Measurements from ENCODE around the gene SLC45A1. TPM values are rescaled to one million over a fixed set of nuclear protein-coding genes. Genes with fewer than 3 reads are reported as not detected.

The SLC45A1 gene
- total and polyA plus RNA-seq, 2 experiments from 2014 or later, result 0.34 to 0.42 TPM

DNA sequence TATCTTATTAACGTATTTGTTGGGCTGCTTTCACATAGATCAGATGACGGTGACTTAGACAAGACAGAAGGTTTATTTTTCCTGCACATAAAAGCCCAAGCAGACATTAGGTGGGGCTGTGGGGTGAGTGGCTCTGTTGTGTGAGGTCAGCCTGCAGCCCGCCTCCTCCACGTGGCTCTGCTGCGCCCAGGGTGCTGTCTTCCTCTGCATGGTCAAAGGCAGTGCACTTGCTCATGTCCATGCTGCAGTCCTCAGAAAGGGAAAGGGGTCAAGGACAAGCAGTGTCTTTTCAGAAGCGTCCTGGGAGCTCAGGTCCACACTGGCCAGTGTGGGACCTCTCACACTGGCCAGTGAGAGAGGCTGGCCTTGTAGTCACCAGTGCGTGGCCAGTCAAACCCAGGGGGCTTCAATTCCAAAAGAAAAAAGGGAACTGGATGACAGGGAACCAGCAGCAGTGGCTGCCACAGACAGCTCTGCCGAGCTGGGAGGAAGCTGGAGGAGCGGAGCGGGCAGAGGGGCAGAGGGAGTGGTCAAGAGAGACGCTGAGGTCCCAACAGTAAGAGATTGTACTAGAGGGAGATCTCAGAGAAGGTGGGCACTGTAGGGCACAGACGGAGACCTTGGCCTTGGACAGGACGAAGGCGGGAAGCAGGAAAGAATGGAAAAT, 35.9 kb upstream of the SLC45A1 start:
- TF ChIP-seq, protein P1, sequence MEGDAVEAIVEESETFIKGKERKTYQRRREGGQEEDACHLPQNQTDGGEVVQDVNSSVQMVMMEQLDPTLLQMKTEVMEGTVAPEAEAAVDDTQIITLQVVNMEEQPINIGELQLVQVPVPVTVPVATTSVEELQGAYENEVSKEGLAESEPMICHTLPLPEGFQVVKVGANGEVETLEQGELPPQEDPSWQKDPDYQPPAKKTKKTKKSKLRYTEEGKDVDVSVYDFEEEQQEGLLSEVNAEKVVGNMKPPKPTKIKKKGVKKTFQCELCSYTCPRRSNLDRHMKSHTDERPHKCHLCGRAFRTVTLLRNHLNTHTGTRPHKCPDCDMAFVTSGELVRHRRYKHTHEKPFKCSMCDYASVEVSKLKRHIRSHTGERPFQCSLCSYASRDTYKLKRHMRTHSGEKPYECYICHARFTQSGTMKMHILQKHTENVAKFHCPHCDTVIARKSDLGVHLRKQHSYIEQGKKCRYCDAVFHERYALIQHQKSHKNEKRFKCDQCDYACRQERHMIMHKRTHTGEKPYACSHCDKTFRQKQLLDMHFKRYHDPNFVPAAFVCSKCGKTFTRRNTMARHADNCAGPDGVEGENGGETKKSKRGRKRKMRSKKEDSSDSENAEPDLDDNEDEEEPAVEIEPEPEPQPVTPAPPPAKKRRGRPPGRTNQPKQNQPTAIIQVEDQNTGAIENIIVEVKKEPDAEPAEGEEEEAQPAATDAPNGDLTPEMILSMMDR (IDR thresholded peaks at IDR 0.05; ENCODE audit: low read depth, low read length), result no peak
- Histone ChIP-seq H3K9me3 (ENCODE audit: low read depth) (no peaks in the 10 kb centered on the region), H3K36me3 (no peaks in the 10 kb centered on the region), H3K27me3 (no peaks in the 10 kb centered on the region), H3K27ac (no peak overlapping the region), H3K4me3 (no peak overlapping the region), H3K4me1 (ENCODE audit: low read depth) (no peaks in the 10 kb centered on the region)
- no peak for DNase-seq (ENCODE audit: low read depth in 1 of 2, low spot score in 1 of 2)

DNA sequence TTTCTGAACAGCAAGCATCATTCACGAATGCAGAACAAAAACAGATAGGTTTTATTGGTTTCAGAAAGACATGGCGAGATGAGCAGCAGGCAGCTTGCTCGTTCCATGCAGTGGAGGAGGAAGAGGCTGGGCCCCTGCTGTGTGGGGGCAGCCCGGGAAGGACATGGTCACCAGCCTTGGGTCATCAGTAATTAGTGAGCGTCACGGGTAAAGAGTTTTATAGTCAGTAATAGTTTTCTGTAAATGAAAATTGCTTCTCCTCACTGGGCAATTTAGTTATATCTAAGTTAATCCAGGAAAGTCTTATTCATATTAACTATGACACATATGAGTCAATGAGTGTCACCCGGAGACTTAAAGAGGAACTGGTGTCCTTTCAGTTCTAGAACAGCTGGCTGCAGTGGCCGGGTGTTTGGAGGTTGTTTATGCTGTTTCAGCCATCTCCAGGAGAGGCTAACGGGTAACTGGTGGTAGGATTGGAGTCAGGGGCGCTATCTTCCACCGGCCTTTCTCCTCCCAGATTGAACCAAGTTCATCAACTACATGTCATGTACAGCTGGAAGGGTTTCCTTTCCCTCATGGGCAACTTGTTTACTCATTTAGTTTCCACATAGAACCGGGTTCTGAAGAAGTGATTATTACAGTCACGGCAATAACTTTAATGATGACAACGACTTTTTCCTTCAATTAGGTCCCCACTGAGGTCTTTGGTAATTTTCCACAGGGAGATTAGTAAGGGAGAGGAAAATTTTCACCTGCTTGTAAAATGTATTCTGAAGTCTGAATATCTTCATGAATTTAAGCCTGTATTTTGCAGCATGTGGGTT, 34.6 kb upstream of the SLC45A1 start:
- H3K27ac ChIP-seq, result no peak overlapping the region

DNA sequence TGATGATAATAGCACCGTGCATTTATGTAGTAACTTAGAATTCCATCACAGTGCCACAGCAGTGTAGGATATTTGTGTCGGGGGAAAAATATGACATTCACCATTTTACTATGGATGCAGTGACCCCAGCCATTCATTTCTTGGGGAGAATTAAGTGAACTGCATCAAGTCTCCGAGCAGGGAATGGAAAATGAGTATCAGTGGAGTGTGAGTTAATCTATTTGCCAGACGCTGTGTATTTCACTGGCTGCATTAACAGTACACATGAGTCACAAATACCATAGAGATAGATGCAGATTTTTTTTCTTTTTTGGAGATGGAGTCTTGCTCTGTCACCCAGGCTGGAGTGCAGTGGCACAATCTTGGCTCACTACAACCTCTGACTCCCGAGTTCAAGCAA, 33.8 kb upstream of the SLC45A1 start:
- H3K4me1 ChIP-seq (ENCODE audit: low read depth), result no peaks in the 10 kb centered on the region
- TF ChIP-seq, protein P1 (IDR thresholded peaks at IDR 0.05; ENCODE audit: low read depth, low read length), result no peak
- H3K27me3 ChIP-seq, result no peaks in the 10 kb centered on the region
- H3K9me3 ChIP-seq (ENCODE audit: low read depth), result no peaks in the 10 kb centered on the region
- DNase-seq (ENCODE audit: low read depth in 1 of 2, low spot score in 1 of 2), result peak in 1 of 2 donors; percentile 53
- H3K27ac ChIP-seq, result no peak overlapping the region
- no peaks in the 10 kb centered on the region for H3K36me3 ChIP-seq
- H3K4me3 ChIP-seq, result no peak overlapping the region

More for the DNA sequence above, 34.6 kb upstream of the SLC45A1 start:
- no peaks in the 10 kb centered on the region for H3K36me3 ChIP-seq
- no peaks in the 10 kb centered on the region for H3K27me3 ChIP-seq
- no peak for DNase-seq (ENCODE audit: low read depth in 1 of 2, low spot score in 1 of 2)
- H3K9me3 ChIP-seq (ENCODE audit: low read depth), result no peaks in the 10 kb centered on the region
- H3K4me3 ChIP-seq, result no peak overlapping the region
- H3K4me1 ChIP-seq (ENCODE audit: low read depth), result no peaks in the 10 kb centered on the region
- TF ChIP-seq, protein P1 (IDR thresholded peaks at IDR 0.05; ENCODE audit: low read depth, low read length), result no peak

DNA sequence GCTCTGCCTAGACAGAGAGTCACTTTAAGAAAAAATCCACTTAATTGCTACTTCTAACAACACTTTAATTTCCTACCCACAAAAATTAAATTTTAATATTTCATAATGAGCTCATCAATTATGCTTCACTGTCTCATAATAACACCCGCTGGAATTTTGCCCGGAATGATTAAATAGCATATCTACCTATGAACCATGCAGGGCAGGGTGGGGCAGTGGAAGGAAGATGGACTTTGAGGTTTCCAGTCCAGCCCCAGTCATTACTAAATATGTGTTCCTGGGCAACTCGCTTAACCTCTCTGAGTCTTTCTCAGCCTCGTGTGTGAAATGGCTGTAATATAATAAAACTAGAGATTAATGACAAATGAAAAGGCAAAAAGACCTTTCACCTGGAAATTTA, 32.8 kb upstream of the SLC45A1 start:
- H3K9me3 ChIP-seq (ENCODE audit: low read depth), result no peaks in the 10 kb centered on the region
- H3K36me3 ChIP-seq, result no peaks in the 10 kb centered on the region
- no peak overlapping the region for H3K27ac ChIP-seq
- H3K4me3 ChIP-seq, result no peak overlapping the region
- TF ChIP-seq, protein P1 (IDR thresholded peaks at IDR 0.05; ENCODE audit: low read depth, low read length), result no peak
- H3K4me1 ChIP-seq (ENCODE audit: low read depth), result no peaks in the 10 kb centered on the region
- DNase-seq (ENCODE audit: low read depth in 1 of 2, low spot score in 1 of 2), result no peak
- no peaks in the 10 kb centered on the region for H3K27me3 ChIP-seq

DNA sequence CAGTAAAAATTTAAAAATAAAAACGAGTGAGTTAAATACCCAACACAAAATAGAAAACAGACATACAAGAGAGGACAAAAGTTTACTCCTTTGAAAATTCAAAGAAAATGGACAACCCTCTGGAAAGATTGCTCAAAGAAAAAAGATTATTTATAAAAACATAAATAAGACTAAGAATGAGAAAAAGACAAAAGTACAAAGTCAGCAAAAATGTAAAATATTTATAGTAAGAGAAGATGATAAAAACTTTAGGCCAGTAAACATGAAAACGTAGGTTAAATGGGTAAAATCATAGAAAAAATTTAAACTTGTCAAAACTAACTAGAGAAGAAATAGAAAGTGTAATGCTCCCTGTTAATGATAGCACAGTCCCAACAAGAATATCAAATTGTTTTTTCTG, 31.9 kb upstream of the SLC45A1 start:
- no peak overlapping the region for H3K4me3 ChIP-seq
- DNase-seq (ENCODE audit: low read depth in 1 of 2, low spot score in 1 of 2), result no peak
- H3K4me1 ChIP-seq (ENCODE audit: low read depth), result no peaks in the 10 kb centered on the region
- TF ChIP-seq, protein P1 (IDR thresholded peaks at IDR 0.05; ENCODE audit: low read depth, low read length), result no peak
- no peaks in the 10 kb centered on the region for H3K36me3 ChIP-seq
- no peaks in the 10 kb centered on the region for H3K27me3 ChIP-seq
- no peaks in the 10 kb centered on the region for H3K9me3 ChIP-seq (ENCODE audit: low read depth)
- no peak overlapping the region for H3K27ac ChIP-seq

Data from cardiac muscle cell (in vitro differentiated cells and primary cell).